Tibial nerve (tissue), 4 donors: ENCODE data around the gene ANGPTL8. TPM values are rescaled to one million over a fixed set of nuclear protein-coding genes. Genes with fewer than 3 reads are reported as not detected.
A peak's percentile ranks its signal among the peaks of the same experiment; 100 is the strongest.

Source experiments
- DNase-seq, 2 donors: peaks; one replicate each; pipeline ENCODE4 v3.0.0-alpha.2; 2019; ENCODE audit warnings: low spot score in 2 of 2
- H3K27ac ChIP-seq, 4 donors: fragments of 200-600 bp; sonication (generic) in 3 of 4; one replicate each; pipeline ENCODE4 v1.5.1; 2017 to 2019; ENCODE audit warnings: mild to moderate bottlenecking in 1 of 4
- H3K27me3 ChIP-seq, 2 donors: fragments of 200-600 bp; sonication (generic) in 1 of 2; one replicate each; pipeline versions ENCODE4 v1.5.1 to v1.6.0; 2017 to 2019
- H3K36me3 ChIP-seq, 3 donors: fragments of 200-600 bp; sonication (generic); one replicate each; pipeline ENCODE4 v1.5.1; 2018 to 2019
- H3K4me1 ChIP-seq, 4 donors: fragments of 200-600 bp; sonication (generic) in 3 of 4; one replicate each; pipeline ENCODE4 v1.5.1; 2017 to 2019
- H3K4me3 ChIP-seq, 4 donors: fragments of 200-600 bp; sonication (generic) in 3 of 4; one replicate each; pipeline ENCODE4 v1.5.1; 2017 to 2019; ENCODE audit warnings: mild to moderate bottlenecking in 1 of 4, moderate library complexity in 1 of 4
- H3K9me3 ChIP-seq, 4 donors: fragments of 200-600 bp; sonication (generic) in 3 of 4; one replicate each; pipeline ENCODE4 v1.5.1; 2017 to 2019
- EP300 ChIP-seq, 2 donors: sonication (generic); formaldehyde crosslinking; IDR thresholded peaks; one replicate each; pipeline ENCODE4 v1.6.1; 2017; ENCODE audit warnings: antibody characterized with exemption in 2 of 2, mild to moderate bottlenecking in 1 of 2
- POLR2A ChIP-seq, 2 donors: fragments of 450-650 bp; IDR thresholded peaks; one replicate each; pipeline ENCODE4 v1.6.1; 2017; ENCODE audit warnings: antibody characterized with exemption in 2 of 2, mild to moderate bottlenecking in 2 of 2, moderate library complexity in 2 of 2
- WGBS, 2 donors: methylation state at CpG; one replicate each; pipeline ENCODE4 v1.1.5; 2018; 5-methylcytosine and 5-hydroxymethylcytosine counted together
- total RNA-seq, 4 donors: library from RNA; depleted of rRNA; stranded (reverse); fragments of >200 nt; gene quantifications; one replicate each; pipeline ENCODE4 v1.1.0, GENCODE V29; 2016
- TF ChIP-seq, protein P1 (sequence below), 5 experiments: fragments of 200-600 bp in 3 of 5; fragments of 450-650 bp in 2 of 5; sonication (generic) in 3 of 5; IDR thresholded peaks; one replicate each; pipeline ENCODE4 v1.5.1; 2016 to 2019; ENCODE audit warnings: antibody characterized with exemption in 5 of 5, mild to moderate bottlenecking in 3 of 5, moderate library complexity in 2 of 5

The ANGPTL8 gene
- total RNA-seq, 4 donors from 2014 or later, result 2.0 to 13.2 (median 10.8) TPM; not detected in 1

- Histone ChIP-seq H3K27me3 (no peaks in the 10 kb centered on the region), H3K27ac (peak overlapping the region in 1 of 4 donors; percentile 16), H3K4me3 (no peak overlapping the region), H3K9me3 (no peaks in the 10 kb centered on the region), H3K4me1 (peaks cover 0 to 21% (median 7%) of the 10 kb centered on the region in 4 donors), H3K36me3 (peaks cover 0 to 46% (median 0%) of the 10 kb centered on the region in 3 donors)
- WGBS, 2 donors, result 97 to 99% methylated on average over 5 of the region's 5 CpGs
- DNase-seq, result no peak
- TF ChIP-seq, protein P1, sequence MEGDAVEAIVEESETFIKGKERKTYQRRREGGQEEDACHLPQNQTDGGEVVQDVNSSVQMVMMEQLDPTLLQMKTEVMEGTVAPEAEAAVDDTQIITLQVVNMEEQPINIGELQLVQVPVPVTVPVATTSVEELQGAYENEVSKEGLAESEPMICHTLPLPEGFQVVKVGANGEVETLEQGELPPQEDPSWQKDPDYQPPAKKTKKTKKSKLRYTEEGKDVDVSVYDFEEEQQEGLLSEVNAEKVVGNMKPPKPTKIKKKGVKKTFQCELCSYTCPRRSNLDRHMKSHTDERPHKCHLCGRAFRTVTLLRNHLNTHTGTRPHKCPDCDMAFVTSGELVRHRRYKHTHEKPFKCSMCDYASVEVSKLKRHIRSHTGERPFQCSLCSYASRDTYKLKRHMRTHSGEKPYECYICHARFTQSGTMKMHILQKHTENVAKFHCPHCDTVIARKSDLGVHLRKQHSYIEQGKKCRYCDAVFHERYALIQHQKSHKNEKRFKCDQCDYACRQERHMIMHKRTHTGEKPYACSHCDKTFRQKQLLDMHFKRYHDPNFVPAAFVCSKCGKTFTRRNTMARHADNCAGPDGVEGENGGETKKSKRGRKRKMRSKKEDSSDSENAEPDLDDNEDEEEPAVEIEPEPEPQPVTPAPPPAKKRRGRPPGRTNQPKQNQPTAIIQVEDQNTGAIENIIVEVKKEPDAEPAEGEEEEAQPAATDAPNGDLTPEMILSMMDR (IDR thresholded peaks at IDR 0.05), result no peak
- no peak for TF ChIP-seq POLR2A (IDR thresholded peaks at IDR 0.05)
- no peak for TF ChIP-seq EP300 (IDR thresholded peaks at IDR 0.05)
These were observed 5.6 kb downstream of the ANGPTL8 start for GRCh38 chr19:11244846-11245589.

- Histone ChIP-seq H3K4me3 (no peak overlapping the region), H3K27me3 (no peaks in the 10 kb centered on the region), H3K4me1 (peaks cover 0 to 21% (median 7%) of the 10 kb centered on the region in 4 donors), H3K36me3 (peaks cover 0 to 49% (median 0%) of the 10 kb centered on the region in 3 donors), H3K9me3 (no peaks in the 10 kb centered on the region), H3K27ac (peak overlapping the region in 2 of 4 donors; percentile 60 to 69)
- TF ChIP-seq POLR2A (IDR thresholded peaks at IDR 0.05) (no peak), EP300 (IDR thresholded peaks at IDR 0.05) (no peak)
- TF ChIP-seq, protein P1 (IDR thresholded peaks at IDR 0.05), result no peak
- no peak for DNase-seq
- 92 to 94% methylated on average over 11 of the region's 11 CpGs for whole genome bisulfite sequencing, 2 donors
These were observed 7.5 kb downstream of the ANGPTL8 start for GRCh38 chr19:11246941-11247340.

DNA sequence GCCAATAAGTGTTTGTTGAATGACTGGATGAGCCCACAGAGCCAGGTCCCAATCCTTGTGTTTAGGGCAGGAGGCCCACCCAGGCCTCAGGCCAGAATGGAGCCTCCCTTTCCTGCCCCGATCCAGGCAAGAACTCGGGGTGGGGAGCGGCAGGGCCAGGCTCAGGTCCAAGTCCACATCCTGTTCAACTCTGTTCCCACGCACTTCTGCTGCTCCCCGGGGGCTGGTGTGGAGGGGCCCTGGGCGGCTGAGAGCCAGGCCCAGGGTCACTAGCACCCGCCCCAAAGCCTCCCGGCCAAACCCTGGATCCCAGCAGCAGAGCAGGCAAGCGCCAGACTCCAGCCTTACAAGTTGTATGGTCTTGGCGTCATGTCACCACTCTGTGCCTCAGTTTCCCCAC lies 8.0 kb downstream of the ANGPTL8 start:
- peaks cover 0 to 51% (median 0%) of the 10 kb centered on the region in 3 donors for H3K36me3 ChIP-seq
- H3K4me3 ChIP-seq, result no peak overlapping the region
- no peak for DNase-seq
- TF ChIP-seq EP300 (IDR thresholded peaks at IDR 0.05) (peak in 1 of 2 donors; percentile 22), POLR2A (IDR thresholded peaks at IDR 0.05) (no peak)
- TF ChIP-seq, protein P1 (IDR thresholded peaks at IDR 0.05), result no peak
- peaks cover 0 to 21% (median 7%) of the 10 kb centered on the region in 4 donors for H3K4me1 ChIP-seq
- H3K9me3 ChIP-seq, result no peaks in the 10 kb centered on the region
- H3K27me3 ChIP-seq, result no peaks in the 10 kb centered on the region
- H3K27ac ChIP-seq, result peak overlapping the region; percentile 37 to 69 (median 54)
- 49 to 76% methylated on average over 6 to 9 of the region's 10 CpGs for WGBS, 2 donors

DNA sequence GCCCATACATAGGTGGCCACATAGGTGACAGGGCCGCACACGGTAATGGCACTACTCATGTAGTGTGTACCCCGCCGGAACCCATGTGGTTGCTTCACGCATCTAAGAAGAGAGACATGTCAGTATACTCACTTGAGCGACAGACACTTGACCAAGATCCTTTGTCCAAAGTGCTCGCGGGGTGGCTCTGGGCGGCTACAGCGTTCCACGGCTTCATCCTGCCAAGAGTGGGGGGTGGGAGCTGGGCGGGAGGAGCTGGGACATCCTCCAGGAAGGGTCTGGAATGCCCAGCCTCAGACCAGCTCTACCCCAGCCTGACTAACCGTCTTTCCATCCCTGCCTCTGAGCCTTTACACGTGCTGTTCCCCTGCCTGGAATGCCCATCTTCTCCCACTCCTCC lies 8.5 kb downstream of the ANGPTL8 start:
- Histone ChIP-seq H3K27me3 (no peaks in the 10 kb centered on the region), H3K36me3 (peaks cover 0 to 56% (median 0%) of the 10 kb centered on the region in 3 donors), H3K4me1 (peaks cover 0 to 24% (median 7%) of the 10 kb centered on the region in 4 donors), H3K9me3 (no peaks in the 10 kb centered on the region), H3K4me3 (no peak overlapping the region), H3K27ac (peak overlapping the region; percentile 37 to 69 (median 54))
- no peak for DNase-seq
- TF ChIP-seq POLR2A (IDR thresholded peaks at IDR 0.05) (no peak), EP300 (IDR thresholded peaks at IDR 0.05) (no peak)
- TF ChIP-seq, protein P1 (IDR thresholded peaks at IDR 0.05), result no peak
- 79 to 84% methylated on average over 14 of the region's 14 CpGs for WGBS, 2 donors

GRCh38 chr19:11248852-11249251 lies 9.4 kb downstream of the ANGPTL8 start:
- DNase-seq, result no peak
- 93 to 99% methylated on average over 2 of the region's 2 CpGs for WGBS, 2 donors
- Histone ChIP-seq H3K9me3 (no peaks in the 10 kb centered on the region), H3K27me3 (no peaks in the 10 kb centered on the region), H3K4me3 (no peak overlapping the region), H3K36me3 (peaks cover 0 to 61% (median 0%) of the 10 kb centered on the region in 3 donors), H3K27ac (no peak overlapping the region), H3K4me1 (peaks cover 0 to 24% (median 5%) of the 10 kb centered on the region in 4 donors)
- TF ChIP-seq, protein P1 (IDR thresholded peaks at IDR 0.05), result no peak
- TF ChIP-seq EP300 (IDR thresholded peaks at IDR 0.05) (no peak), POLR2A (IDR thresholded peaks at IDR 0.05) (no peak)
